ENCODE data around the gene RASAL2. TPM values are rescaled to one million over a fixed set of nuclear protein-coding genes. Genes with fewer than 3 reads are reported as not detected.
A peak's percentile ranks its signal among the peaks of the same experiment; 100 is the strongest.

The RASAL2 gene
- total RNA-seq, 1 experiment from 2014 or later, result 32.4 TPM

GRCh38 chr1:178220094-178220493 is 126.2 kb downstream of the RASAL2 start:
- peaks cover 3% of the 10 kb centered on the region for H3K9me3 Mint-ChIP-seq (ENCODE audit: low read depth, unreplicated experiment)
- no peaks in the 10 kb centered on the region for H3K27me3 Mint-ChIP-seq (ENCODE audit: unreplicated experiment)
- H3K27ac Mint-ChIP-seq (ENCODE audit: unreplicated experiment), result no peak overlapping the region
- CTCF ChIA-PET, result interaction anchor here (0.6 to 1.5 kb wide), 2 partner anchors 19 to 548 kb away, joined by 3 to 4 read pairs; no protein-coding TSS in a partner anchor
- no peak for TF ChIP-seq CTCF (IDR thresholded peaks at IDR 0.05; ENCODE audit: unreplicated experiment)
- intact Hi-C loops (cut with micrococcal nuclease; ENCODE audit: unreplicated experiment), result no loop called here
- H3K36me3 Mint-ChIP-seq (ENCODE audit: insufficient read depth, unreplicated experiment), result no peaks in the 10 kb centered on the region
- peaks cover 32% of the 10 kb centered on the region for H3K4me1 Mint-ChIP-seq (ENCODE audit: low read depth, unreplicated experiment)
- H3K4me3 Mint-ChIP-seq (ENCODE audit: low read depth, unreplicated experiment), result no peak overlapping the region
- DNase-seq, result no peak
- no TSS peak for BruUV-seq (replicated peaks)

- H3K4me1 Mint-ChIP-seq (ENCODE audit: low read depth, unreplicated experiment), result peaks cover 55% of the 10 kb centered on the region
- CTCF ChIA-PET, result interaction anchor here (0.5 kb wide), 1 partner anchor 58 kb away, joined by 3 read pairs; no protein-coding TSS in a partner anchor
- no peaks in the 10 kb centered on the region for H3K36me3 Mint-ChIP-seq (ENCODE audit: insufficient read depth, unreplicated experiment)
- no peaks in the 10 kb centered on the region for H3K27me3 Mint-ChIP-seq (ENCODE audit: unreplicated experiment)
- no peak for DNase-seq
- no TSS peak for BruUV-seq (replicated peaks)
- intact Hi-C loops (cut with micrococcal nuclease; ENCODE audit: unreplicated experiment), result no loop called here
- TF ChIP-seq CTCF (IDR thresholded peaks at IDR 0.05; ENCODE audit: unreplicated experiment), result no peak
- peak overlapping the region; percentile 4 for H3K27ac Mint-ChIP-seq (ENCODE audit: unreplicated experiment)
- H3K9me3 Mint-ChIP-seq (ENCODE audit: low read depth, unreplicated experiment), result peaks cover 3% of the 10 kb centered on the region
- no peak overlapping the region for H3K4me3 Mint-ChIP-seq (ENCODE audit: low read depth, unreplicated experiment)
Observed at GRCh38 chr1:178223289-178223688, 129.4 kb downstream of the RASAL2 start.

GRCh38 chr1:178224358-178224757 is 130.5 kb downstream of the RASAL2 start:
- BruUV-seq (replicated peaks), result no TSS peak
- Mint-ChIP-seq H3K4me1 (ENCODE audit: low read depth, unreplicated experiment) (peaks cover 55% of the 10 kb centered on the region), H3K27ac (ENCODE audit: unreplicated experiment) (peak overlapping the region; percentile 4), H3K27me3 (ENCODE audit: unreplicated experiment) (no peaks in the 10 kb centered on the region), H3K4me3 (ENCODE audit: low read depth, unreplicated experiment) (no peak overlapping the region), H3K36me3 (ENCODE audit: insufficient read depth, unreplicated experiment) (no peaks in the 10 kb centered on the region), H3K9me3 (ENCODE audit: low read depth, unreplicated experiment) (peaks cover 3% of the 10 kb centered on the region)
- no peak for DNase-seq
- intact Hi-C loops (cut with micrococcal nuclease; ENCODE audit: unreplicated experiment), result no loop called here
- TF ChIP-seq CTCF (IDR thresholded peaks at IDR 0.05; ENCODE audit: unreplicated experiment), result no peak
- CTCF ChIA-PET, result interaction anchor here (0.5 to 1.4 kb wide), 5 partner anchors 10 to 193 kb away, joined by 3 to 5 read pairs (median 4); no protein-coding TSS in a partner anchor

DNA sequence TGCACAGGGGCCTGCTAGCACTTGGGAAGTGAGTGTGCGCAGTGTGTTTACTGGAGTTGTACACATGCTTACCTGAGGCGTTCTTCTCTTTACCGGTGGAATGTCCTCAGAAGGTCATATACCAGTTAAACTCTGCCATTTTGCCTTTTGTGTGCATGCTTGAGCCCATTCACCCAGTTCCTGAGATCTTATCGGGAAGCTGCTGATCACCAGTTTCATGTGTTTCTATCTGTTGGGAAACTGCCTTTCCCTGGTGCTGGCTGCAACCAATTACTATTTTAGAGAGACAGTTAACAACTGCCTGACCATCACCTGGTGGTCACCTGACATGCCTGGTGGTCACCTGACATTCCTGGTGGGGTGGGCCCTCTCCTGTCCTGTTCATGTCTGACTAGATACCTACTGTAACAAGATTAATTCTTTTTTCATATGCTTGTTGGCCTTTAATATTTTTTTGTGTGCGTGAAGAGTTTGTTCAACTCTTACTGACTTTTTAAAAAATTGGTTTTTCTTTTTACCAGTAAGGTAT is 137.0 kb downstream of the RASAL2 start:
- intact Hi-C loops (cut with micrococcal nuclease; ENCODE audit: unreplicated experiment), result no loop called here
- Mint-ChIP-seq H3K27me3 (ENCODE audit: unreplicated experiment) (no peaks in the 10 kb centered on the region), H3K9me3 (ENCODE audit: low read depth, unreplicated experiment) (peaks cover 2% of the 10 kb centered on the region), H3K4me3 (ENCODE audit: low read depth, unreplicated experiment) (no peak overlapping the region), H3K27ac (ENCODE audit: unreplicated experiment) (no peak overlapping the region), H3K36me3 (ENCODE audit: insufficient read depth, unreplicated experiment) (no peaks in the 10 kb centered on the region), H3K4me1 (ENCODE audit: low read depth, unreplicated experiment) (peaks cover 28% of the 10 kb centered on the region)
- no peak for TF ChIP-seq CTCF (IDR thresholded peaks at IDR 0.05; ENCODE audit: unreplicated experiment)
- no peak for DNase-seq
- no TSS peak for BruUV-seq (replicated peaks)
- CTCF ChIA-PET, result no interaction called here
